GM21717 (cell line): ENCODE data around the gene B4GALT5.
"Not testable (repeated sequence)": the region's sequence is repeated elsewhere in the genome, so short reads cannot be mapped to it uniquely, and the experiment has no call there.

Experiments used
- ATAC-seq: cut with Tn5 transposase; IDR thresholded peaks from one replicate; pipeline ENCODE4 v1.9.1; 2021; ENCODE audit warnings: mild to moderate bottlenecking, moderate library complexity; ENCODE audit not compliant: unreplicated experiment

The B4GALT5 gene

GRCh38 chr20:49682278-49682677 lies 31.4 kb downstream of the B4GALT5 start:
- no peak for ATAC-seq

DNA sequence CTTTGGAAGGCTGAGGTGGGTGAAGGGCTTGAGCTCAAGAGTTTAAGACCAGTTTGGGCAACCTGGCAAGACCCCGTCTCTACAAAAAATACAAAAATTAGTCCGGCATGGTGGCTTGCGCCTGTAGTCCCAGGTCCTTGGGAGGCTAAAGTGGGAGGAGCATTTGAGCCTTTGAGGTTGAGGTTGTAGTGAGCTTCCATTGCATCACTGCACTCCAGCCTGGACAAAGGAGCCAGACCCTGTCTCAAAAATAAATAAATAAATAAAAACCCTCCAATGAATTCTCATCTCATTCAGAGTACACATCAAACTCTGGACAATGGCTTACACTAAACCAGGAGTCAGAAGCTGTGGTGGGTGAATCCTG lies 31.8 kb downstream of the B4GALT5 start:
- ATAC-seq, result no peak

DNA sequence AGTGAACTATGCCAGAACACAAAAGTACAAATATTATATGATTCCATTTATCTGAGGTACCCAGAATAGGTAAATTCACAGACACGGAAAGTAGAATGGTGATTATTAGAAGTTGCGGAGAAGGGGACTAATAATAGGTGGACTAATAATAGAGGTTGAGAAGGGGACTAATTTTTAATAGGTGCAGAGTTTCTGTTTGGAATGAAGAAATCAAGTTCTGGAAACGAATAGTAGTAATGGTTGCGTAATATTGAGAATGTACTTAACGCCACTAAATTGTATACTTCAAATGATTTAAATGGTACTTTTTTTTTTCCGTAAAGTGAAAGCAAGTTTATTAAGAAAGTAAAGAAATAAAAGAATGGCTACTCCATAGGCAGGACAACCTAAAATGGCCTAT lies 33.2 kb downstream of the B4GALT5 start:
- ATAC-seq, result no peak

- no peak for ATAC-seq
Measured at GRCh38 chr20:49679634-49680033, 34.0 kb downstream of the B4GALT5 start.

GRCh38 chr20:49677777-49678758 lies 35.6 kb downstream of the B4GALT5 start:
- no peak for ATAC-seq

GRCh38 chr20:49676581-49677291 lies 36.9 kb downstream of the B4GALT5 start:
- ATAC-seq, result peak; percentile 47

DNA sequence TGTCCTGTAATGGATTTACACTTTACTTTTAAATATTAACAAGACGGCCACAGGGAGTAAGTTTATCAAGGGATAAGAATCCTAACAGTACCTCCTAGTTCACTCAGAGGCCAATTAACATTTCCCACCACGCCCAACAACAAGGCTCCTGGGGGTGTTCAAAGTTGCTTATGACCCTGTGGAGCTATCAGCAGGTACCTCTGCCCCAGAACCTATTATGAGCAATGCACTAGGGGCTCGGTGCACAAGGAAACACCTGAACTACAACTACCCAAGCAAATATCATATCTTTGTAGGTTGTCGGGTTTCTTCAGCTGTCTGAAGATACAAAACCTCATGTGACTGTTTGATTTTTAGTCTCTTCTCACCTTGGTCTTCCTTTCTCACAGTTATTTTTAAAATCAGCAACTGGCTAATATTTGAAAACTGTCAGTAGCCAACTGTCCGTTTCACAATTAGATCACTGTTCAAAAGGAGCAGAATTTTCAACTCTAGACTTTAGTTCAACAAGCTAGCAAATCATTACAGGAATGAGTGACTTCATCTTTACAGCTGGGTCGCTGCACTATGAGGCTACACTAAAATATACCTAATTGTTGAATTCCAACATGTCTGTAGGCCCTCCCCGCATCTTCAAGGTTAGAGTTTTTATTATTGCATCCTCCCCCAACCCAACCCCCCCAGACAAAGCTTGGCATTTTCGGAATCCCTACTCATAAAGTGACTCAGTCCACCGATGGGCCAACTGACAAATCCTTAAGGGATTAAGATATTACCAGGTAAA lies 38.1 kb downstream of the B4GALT5 start:
- ATAC-seq, result no peak

GRCh38 chr20:49674383-49675352 lies 39.0 kb downstream of the B4GALT5 start:
- no peak for ATAC-seq

DNA sequence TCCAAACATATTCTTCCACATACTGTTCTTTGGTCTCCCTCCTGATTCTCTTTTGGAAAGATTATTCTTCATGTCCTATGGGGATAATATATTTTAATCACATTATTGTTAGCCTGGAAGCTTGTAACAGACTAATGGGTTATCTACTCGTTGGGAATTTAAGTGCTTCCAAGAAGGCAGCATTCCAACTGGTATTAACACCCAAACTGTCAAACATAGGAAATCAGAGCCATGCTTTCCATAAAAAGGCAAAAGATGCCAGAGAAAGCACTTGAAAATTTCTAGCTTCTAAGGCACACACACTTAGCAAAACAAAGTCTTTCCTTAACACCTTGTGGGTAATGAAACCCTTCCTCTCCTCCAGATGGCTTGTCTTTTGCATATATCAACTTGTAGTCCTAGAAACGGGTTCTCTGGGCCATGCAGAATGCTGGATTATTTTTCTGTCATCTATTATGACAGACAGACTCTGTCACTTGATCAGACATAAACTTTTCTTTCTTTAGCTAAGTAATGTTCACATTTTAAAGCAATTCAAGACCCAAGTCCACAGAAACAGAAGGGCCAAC lies 41.5 kb downstream of the B4GALT5 start:
- ATAC-seq, result no peak

GRCh38 chr20:49671433-49671832 lies 42.2 kb downstream of the B4GALT5 start:
- ATAC-seq, result no peak

DNA sequence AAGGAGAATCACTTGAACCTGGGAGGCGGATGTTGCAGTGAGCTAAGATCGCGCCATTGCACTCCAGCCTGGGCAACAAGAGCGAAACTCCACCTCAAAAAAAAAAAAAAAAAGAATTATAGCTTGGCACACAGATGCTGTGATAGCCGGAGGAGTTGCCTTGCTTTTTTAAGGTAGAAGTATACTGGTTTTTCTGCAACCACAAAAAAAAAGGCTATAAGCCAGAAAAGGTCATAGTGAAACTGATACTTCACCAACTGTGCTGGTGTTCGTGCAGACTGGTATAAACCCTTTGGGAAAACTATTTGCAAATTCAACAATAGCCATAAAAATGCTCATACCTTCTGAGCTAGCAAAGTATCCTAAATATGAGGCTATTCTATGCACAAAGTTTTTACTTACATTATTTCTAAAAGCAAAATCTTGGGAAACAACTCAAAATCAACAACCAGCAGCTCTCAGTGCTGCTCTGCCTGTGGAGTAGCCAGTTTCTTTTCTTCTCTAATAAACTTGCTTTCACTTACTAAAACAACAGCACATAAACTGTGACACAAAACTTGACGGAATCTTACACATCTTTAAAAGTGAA lies 44.0 kb downstream of the B4GALT5 start:
- peak; percentile 57 for ATAC-seq

- ATAC-seq, result not testable (repeated sequence)
Measured at GRCh38 chr20:49668878-49669195, 44.8 kb downstream of the B4GALT5 start.

DNA sequence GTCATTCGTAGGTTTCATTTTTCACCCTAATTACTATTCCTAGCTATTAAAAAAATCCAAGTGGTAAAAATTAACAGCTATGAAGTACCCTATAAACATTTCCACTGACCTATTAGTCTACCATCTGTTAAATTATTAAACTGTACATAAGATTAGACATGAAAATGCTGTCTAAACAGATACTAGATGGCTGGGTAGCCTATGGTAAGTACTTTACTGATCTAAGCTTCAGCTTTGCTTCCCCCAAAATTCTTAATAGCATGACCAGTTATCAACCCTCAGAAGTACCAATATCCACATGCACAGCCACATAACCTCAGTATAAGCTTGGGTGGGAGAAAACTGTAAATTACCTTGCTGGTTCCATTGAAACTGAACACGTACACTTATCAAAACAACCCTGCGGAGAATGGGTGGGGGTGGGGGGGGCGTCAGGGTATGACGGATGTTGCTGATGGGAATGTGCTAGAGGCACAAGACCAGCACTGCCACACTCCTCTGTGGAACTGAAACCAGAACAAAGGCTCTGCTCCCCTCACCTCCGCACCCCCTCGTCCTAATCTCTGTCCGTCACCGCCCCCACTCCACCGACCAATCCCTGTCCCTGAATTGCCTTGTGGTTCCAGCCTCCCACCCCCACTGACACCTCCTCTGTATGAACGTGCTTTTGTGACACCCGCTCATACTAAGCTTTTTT lies 45.3 kb downstream of the B4GALT5 start:
- ATAC-seq, result peak; percentile 63

GRCh38 chr20:49666911-49667310 lies 46.8 kb downstream of the B4GALT5 start:
- ATAC-seq, result no peak

- no peak for ATAC-seq
Measured at GRCh38 chr20:49665796-49666195, 47.9 kb downstream of the B4GALT5 start.

- no peak for ATAC-seq
Measured at GRCh38 chr20:49664612-49665313, 48.9 kb downstream of the B4GALT5 start.

DNA sequence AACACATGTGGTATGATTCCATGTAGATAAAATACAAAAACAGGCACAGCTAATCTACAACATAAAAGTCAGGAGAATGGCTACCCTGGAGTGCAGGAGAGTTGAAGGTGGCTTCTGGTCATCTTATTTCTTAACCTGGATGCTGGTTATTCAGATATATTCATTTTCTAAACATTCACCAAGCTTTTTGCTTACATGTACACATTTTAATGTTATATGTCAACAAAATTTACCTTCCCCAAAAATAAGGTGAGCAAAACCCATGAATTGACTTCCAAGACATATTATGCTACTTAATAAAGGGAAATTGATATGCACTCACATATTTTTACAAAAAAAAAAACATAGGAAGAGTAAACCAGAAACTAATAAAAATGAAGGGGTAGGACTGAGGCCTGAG lies 50.6 kb downstream of the B4GALT5 start:
- ATAC-seq, result no peak

GRCh38 chr20:49661560-49662329 lies 51.9 kb downstream of the B4GALT5 start:
- ATAC-seq, result no peak
